HG03575 (cell line): ENCODE data around the gene RBM4B.
A peak's percentile ranks its signal among the peaks of the same experiment; 100 is the strongest.
"Not testable (repeated sequence)": the region's sequence is repeated elsewhere in the genome, so short reads cannot be mapped to it uniquely, and the experiment has no call there.

ENCODE experiments used
- ATAC-seq: cut with Tn5 transposase; IDR thresholded peaks from one replicate; pipeline ENCODE4 v1.9.1; 2021; ENCODE audit not compliant: unreplicated experiment, insufficient number of reproducible peaks, low FRiP score; ENCODE audit errors: extremely low read depth

RBM4B gene, protein sequence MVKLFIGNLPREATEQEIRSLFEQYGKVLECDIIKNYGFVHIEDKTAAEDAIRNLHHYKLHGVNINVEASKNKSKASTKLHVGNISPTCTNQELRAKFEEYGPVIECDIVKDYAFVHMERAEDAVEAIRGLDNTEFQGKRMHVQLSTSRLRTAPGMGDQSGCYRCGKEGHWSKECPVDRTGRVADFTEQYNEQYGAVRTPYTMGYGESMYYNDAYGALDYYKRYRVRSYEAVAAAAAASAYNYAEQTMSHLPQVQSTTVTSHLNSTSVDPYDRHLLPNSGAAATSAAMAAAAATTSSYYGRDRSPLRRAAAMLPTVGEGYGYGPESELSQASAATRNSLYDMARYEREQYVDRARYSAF

GRCh38 chr11:66677599-66678375 is at the start of gene RBM4B:
RBM4B (minus strand) TSS chr11:66677887; CDS start chr11:66677079, 808 bp downstream.
- ATAC-seq: peak; percentile 53

GRCh38 chr11:66725647-66726046 is 48.0 kb upstream of the RBM4B start:
- no peak for ATAC-seq

GRCh38 chr11:66725114-66725513 is 47.4 kb upstream of the RBM4B start:
- ATAC-seq: no peak

- ATAC-seq: not testable (repeated sequence)
Measured at GRCh38 chr11:66724167-66724566, 46.5 kb upstream of the RBM4B start.

GRCh38 chr11:66723693-66724092 is 46.0 kb upstream of the RBM4B start:
- no peak for ATAC-seq

DNA sequence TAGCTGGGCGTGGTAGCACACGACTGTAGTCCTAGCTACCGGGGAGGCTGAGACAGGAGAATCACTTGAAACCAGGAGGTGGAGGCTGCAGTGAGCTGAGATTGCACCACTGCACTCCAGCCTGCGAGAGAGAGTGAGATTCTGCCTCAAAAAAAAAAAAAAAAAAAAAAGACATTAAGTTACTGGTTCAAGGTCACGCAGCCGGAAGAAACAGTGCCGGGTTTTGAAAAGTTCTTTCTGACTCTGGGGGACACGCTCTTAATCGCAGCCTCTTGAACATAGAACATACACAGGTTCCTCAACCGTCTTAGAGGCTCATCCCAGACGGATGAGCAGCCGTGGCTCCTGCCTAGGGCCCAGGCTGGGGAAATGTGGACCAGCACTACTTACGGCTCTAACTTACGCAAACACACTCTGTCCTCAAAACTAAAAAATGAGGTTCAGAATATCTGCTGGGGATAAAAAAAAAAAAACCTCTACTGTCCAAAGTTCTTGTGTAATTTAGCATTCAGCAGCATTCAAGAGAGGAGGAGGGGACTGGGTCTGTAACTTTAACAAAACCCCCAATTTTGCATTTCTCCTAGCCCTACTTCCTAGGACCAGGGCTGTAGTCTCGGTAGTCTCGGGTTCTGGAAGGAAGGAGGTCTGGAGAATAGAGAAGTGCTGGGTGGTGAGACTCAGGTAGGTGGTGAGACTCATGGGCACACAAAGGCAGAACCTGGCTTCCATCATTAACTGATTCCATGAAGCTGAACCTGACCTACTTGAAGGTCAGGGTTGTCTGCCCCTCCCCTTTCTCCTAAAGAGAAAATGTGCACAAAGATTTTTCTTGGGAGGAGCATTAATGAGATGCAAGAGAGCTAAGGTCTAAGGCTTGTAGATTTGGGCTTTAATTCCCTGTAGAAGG is 45.3 kb upstream of the RBM4B start:
- no peak for ATAC-seq

- ATAC-seq: no peak
Measured at GRCh38 chr11:66721939-66722338, 44.3 kb upstream of the RBM4B start.

GRCh38 chr11:66720899-66721470 is 43.3 kb upstream of the RBM4B start:
- ATAC-seq: no peak

GRCh38 chr11:66720223-66720898 is 42.7 kb upstream of the RBM4B start:
- no peak for ATAC-seq

GRCh38 chr11:66719111-66719872 is 41.6 kb upstream of the RBM4B start:
- no peak for ATAC-seq

DNA sequence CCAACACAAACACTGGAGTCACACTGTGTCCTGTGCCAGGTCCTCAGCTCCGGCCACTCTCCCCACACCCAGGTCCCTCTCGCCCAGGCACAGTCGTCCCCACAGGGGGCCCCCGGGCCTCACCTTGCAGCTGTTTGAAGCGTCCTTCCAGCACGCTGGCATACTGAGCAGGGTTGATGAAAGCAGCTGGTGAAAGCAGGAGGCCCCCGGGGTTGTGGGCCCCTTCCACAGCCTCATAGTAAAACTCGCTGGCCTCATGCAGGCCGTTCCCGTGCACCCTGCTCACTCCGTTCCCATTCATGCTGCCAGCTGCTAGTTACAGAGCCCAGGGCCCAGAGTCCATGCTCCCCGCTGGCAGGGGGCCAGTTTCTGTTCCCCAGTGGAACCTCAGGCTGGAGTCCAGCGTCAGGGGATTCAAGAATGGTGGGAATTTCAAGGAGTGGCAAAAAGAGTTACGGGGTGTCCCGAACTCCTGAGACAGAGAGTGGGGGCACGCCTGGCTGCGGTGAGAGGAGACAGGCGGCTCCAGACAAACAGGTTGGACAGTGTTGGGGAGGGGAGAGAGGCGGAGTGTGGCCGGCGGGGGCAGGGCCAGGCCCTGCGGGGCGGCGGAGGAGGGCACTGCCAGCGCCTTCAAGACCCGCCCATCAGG is 40.8 kb upstream of the RBM4B start:
- no peak for ATAC-seq

DNA sequence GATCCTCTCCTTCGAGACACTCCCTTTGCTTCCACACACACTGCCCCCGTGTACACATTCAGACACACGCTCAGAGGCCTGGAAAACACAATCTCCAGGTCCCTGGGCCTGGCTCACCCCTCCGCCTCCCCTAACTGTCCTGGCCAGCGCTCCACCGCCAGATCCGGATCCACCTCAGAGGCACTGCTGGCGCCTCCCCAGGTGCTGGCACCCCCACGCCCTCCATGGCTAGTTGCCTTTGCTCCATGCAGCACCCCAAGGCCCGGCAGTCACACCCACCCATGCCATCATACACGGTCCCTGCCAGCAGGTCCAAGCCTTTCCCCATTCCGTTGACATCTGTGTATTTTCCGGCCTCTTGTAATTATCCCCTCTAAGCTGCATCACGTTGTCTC is 40.2 kb upstream of the RBM4B start:
- no peak for ATAC-seq

DNA sequence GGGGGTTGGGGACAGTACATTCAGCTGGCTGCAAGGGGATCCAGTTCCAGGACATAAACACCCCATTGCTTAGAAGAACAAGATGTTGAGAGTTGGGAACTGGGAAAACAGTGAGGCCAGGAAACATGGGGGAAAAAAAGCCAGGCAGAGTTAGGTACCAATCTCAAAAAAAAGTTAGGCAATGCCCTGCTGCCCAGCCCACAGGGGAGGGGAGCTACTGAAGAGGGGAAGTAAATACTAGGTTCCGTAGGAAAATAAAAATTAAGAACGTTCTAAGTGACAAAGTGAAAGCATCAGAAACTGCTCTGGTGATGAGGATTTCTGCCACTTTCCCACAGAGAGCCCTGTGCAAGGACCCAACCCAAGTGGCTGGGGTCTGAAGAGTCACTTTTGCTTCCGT is 39.3 kb upstream of the RBM4B start:
- ATAC-seq: no peak

DNA sequence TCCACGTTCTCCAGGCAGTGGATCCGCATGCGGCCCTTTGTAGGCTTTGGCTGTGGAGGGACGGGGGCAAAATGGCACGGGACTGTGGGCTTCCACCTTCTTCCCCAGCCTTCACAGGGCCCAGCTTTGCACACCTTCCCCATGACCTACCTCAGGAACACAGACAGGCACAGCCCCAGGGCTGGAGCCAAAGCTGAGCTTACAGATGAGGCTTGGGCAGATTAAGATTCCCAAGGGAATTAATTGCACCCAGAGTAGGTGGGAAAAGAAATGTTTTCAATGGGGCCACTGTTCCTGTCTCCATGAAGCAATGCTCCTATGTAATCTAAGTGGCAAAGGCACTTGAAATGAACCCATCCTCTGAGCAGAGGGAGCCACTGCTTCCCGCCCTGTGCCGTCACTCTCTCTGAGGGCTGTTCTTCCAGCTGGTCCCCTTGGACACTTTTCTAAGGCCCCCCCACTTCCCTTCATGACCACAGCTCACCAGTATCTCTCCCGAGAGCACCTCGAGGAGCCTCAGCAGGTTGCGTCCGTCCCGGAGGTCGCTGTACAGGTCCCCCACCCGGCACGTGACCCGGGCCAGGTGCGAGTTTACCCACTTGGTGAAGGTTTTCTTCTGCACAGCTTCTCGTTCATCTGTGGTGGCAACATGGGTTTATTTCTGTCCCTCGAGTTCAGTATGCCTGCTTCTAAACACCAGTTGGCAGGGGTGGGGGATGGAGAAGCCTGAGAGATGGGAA is 37.8 kb upstream of the RBM4B start:
- no peak for ATAC-seq

DNA sequence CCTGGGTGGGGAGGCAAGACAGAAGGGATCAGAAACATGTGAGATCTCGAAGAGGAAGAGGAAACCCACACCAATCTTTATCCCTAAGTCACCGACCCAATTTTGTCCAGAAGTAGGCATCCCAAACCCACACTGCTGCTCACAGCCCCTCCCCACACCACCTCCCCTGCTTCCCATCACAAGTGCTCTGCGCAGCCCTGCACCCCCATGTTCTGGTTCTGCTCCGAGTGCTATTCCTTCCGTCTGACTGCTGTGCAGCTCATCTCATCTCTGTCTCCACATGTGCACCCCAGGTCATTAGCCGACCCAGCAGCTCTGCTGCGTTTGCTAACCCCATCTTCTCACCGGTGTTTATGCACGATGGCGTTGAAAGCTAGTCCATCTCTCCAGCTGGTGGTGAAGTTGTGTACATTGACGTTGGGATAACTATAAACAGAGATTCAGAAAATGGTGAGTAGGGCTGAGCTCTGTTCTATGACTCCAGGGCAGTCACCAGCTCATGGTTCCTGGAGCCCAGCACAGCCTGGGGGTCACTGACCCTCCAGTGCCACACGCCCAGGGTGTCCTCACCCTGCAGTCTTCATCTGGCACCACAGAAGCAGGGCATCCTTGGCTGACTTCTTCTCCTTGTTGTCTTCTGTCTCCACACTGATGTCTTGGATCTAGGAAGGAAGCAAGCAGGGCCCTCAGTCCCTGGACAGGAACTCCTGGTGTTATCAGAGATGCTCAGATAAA is 36.2 kb upstream of the RBM4B start:
- no peak for ATAC-seq

DNA sequence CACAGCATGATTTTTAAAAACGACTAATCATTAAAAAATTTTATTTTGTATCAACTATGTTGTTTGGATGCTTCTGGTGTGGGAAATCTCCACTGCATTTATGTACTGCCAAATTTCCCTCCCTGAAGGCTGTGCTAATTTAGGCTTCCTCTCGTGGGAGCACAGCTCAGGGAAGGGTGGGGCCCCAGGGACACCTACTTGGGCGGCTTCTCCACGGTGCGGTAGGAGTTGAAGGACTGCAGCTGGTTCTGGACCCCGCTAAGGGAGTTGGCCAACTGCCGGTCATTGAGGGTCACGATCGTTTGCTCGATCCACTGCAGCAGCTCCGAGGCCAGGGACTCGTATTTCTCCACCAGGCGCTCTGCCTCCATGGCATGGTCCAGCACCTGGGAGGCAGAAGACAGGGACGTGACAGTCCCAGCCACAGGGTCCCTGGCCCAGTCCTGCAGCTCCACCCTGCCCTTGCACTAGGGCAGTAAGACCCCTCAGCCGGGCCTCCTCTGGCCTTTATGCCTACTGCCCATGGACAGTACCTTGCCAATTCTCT is 32.8 kb upstream of the RBM4B start:
- no peak for ATAC-seq
